A549 (cell line): ENCODE results near the gene TCP11L1. TPM values are rescaled to one million over a fixed set of nuclear protein-coding genes. Genes with fewer than 3 reads are reported as not detected.

Experiments used
- ATAC-seq, 2 experiments: fragments of 200-7000 bp in 1 of 2; fragments of >200 bp in 1 of 2; cut with Nextera tagmentation in 1 of 2; cut with Tn5 transposase in 1 of 2; 3 replicates each; pipeline versions ENCODE4 v1.8.0 to v1.9.1; 2018 to 2020; ENCODE audit warnings: mild to moderate bottlenecking in 1 of 2, moderate library complexity in 1 of 2
- CTCF ChIA-PET: fragments of 300-600 bp; sonication (Branson Sonifier 250); formaldehyde crosslinking; extraction: SDS; loops from one replicate; lab custom pipeline; 2021; ENCODE audit warnings: antibody characterized with exemption, inconsistent platforms; lab: Yijun Ruan, JAX
- POLR2A ChIA-PET: fragments of 350-600 bp; formaldehyde crosslinking; extraction: SDS; loops from one replicate; lab custom pipeline; 2021; ENCODE audit warnings: antibody characterized with exemption, inconsistent platforms; lab: Yijun Ruan, JAX
- DNase-seq, 2 experiments: peaks; one replicate each; pipeline versions ENCODE4 v3.0.0 to v3.0.0-alpha.2; 2011 to 2016; ENCODE audit warnings: low read depth in 1 of 2, low spot score in 1 of 2
- FAIRE-seq: peaks from 2 replicates; lab custom pipeline; 2011; peaks lifted over from hg19 to GRCh38; lab: Jason Lieb, UNC
- H3K27ac ChIP-seq, 2 experiments: fragments of >200 bp; sonication (Bioruptor Twin); formaldehyde crosslinking; 3 replicates each; pipeline ENCODE4 v1.5.1; 2016 to 2017
- H3K4me1 ChIP-seq: fragments of >200 bp; sonication (Bioruptor Twin); formaldehyde crosslinking; 3 replicates; pipeline ENCODE4 v1.6.1; 2016
- H3K4me2 ChIP-seq: fragments of >200 bp; sonication (Bioruptor Twin); formaldehyde crosslinking; 3 replicates; pipeline ENCODE4 v1.6.1; 2016
- H3K4me3 ChIP-seq: fragments of >200 bp; sonication (Bioruptor Twin); formaldehyde crosslinking; 3 replicates; pipeline ENCODE4 v1.5.1; 2016
- H3K9me3 ChIP-seq: fragments of >200 bp; sonication (Bioruptor Twin); formaldehyde crosslinking; 3 replicates; pipeline ENCODE4 v1.6.1; 2016
- CHD2 ChIP-seq: fragments of 150-350 bp; IDR thresholded peaks from 2 replicates; pipeline ENCODE4 v1.6.1; 2014; ENCODE audit warnings: low read length; ENCODE audit not compliant: partially characterized antibody
- EHF ChIP-seq: fragments of 250-450 bp; sonication (Bioruptor Pico); IDR thresholded peaks from 2 replicates; pipeline ENCODE4 v1.5.0; 2020; ENCODE audit warnings: mild to moderate bottlenecking
- EP300 ChIP-seq, 2 experiments: fragments of >200 bp; sonication (Bioruptor Twin); formaldehyde crosslinking; IDR thresholded peaks; 2 replicates in 1 of 2; 3 replicates in 1 of 2; pipeline ENCODE4 v1.6.1; 2016 to 2017
- ESRRA ChIP-seq: fragments of 150-350 bp; IDR thresholded peaks from 2 replicates; pipeline ENCODE4 v1.6.1; 2014; ENCODE audit warnings: mild to moderate bottlenecking, low read length, borderline replicate concordance
- FOSB ChIP-seq: fragments of 250-450 bp; sonication (Bioruptor Pico); IDR thresholded peaks from 2 replicates; pipeline ENCODE4 v1.5.0; 2020; ENCODE audit warnings: mild to moderate bottlenecking, moderate library complexity
- FOXS1 ChIP-seq: fragments of 250-450 bp; sonication (Bioruptor Pico); IDR thresholded peaks from 2 replicates; pipeline ENCODE4 v1.5.0; 2020; ENCODE audit warnings: mild to moderate bottlenecking, moderate library complexity
- HDAC2 ChIP-seq: fragments of 200-600 bp; sonication (generic); IDR thresholded peaks from 2 replicates; pipeline ENCODE4 v1.6.1; 2016
- HEYL ChIP-seq: fragments of 250-450 bp; sonication (Bioruptor Pico); IDR thresholded peaks from 2 replicates; pipeline ENCODE4 v1.8.0; 2021; ENCODE audit warnings: mild to moderate bottlenecking, moderate library complexity
- HOXA7 ChIP-seq: fragments of 250-450 bp; sonication (Bioruptor Pico); IDR thresholded peaks from 2 replicates; pipeline ENCODE4 v1.5.0; 2020; ENCODE audit warnings: mild to moderate bottlenecking, moderate library complexity
- HOXB5 ChIP-seq: fragments of 250-450 bp; sonication (Bioruptor Pico); IDR thresholded peaks from 2 replicates; pipeline ENCODE4 v1.5.0; 2020; ENCODE audit warnings: mild to moderate bottlenecking, moderate library complexity
- JUN ChIP-seq, 2 experiments: fragments of >200 bp; sonication (Bioruptor Twin); formaldehyde crosslinking; IDR thresholded peaks; 2 replicates in 1 of 2; 3 replicates in 1 of 2; pipeline ENCODE4 v1.6.1; 2016 to 2017
- MYC ChIP-seq: IDR thresholded peaks from 2 replicates; pipeline ENCODE4 v1.6.1; 2012; ENCODE audit warnings: mild to moderate bottlenecking, inconsistent platforms, low read length, improper control_type of control experiment, borderline replicate concordance
- NPAS2 ChIP-seq: fragments of 250-450 bp; sonication (Bioruptor Pico); IDR thresholded peaks from 2 replicates; pipeline ENCODE4 v1.8.0; 2022; ENCODE audit warnings: mild to moderate bottlenecking, moderate library complexity, borderline replicate concordance
- PHF8 ChIP-seq: fragments of 200-600 bp; sonication (generic); IDR thresholded peaks from 2 replicates; pipeline ENCODE4 v1.6.1; 2016; ENCODE audit warnings: low read depth, mild to moderate bottlenecking, antibody characterized with exemption, moderate library complexity, borderline replicate concordance
- POLR2A ChIP-seq: IDR thresholded peaks from 2 replicates; pipeline ENCODE4 v1.6.1; 2012; ENCODE audit warnings: mild to moderate bottlenecking, low read length
- POLR2AphosphoS2 ChIP-seq: conservative IDR thresholded peaks from 2 replicates; pipeline ENCODE4 v1.6.1; 2012; ENCODE audit warnings: low read length, improper control_type of control experiment, inconsistent platforms
- RFX5 ChIP-seq: fragments of 450-650 bp; IDR thresholded peaks from 2 replicates; pipeline ENCODE4 v1.7.1; 2014; ENCODE audit warnings: antibody characterized with exemption, mild to moderate bottlenecking, moderate library complexity
- RNF2 ChIP-seq: fragments of 200-600 bp; sonication (generic); IDR thresholded peaks from 2 replicates; pipeline ENCODE4 v1.6.1; 2016; ENCODE audit warnings: low read depth, mild to moderate bottlenecking, antibody characterized with exemption, moderate library complexity, borderline replicate concordance
- SMC3 ChIP-seq: fragments of >200 bp; sonication (Bioruptor Twin); formaldehyde crosslinking; IDR thresholded peaks from 3 replicates; pipeline ENCODE4 v1.6.1; 2018; ENCODE audit warnings: inconsistent platforms
- TFCP2L1 ChIP-seq: fragments of 250-450 bp; sonication (Bioruptor Pico); IDR thresholded peaks from 2 replicates; pipeline ENCODE4 v1.5.0; 2021; ENCODE audit warnings: mild to moderate bottlenecking
- TP53 ChIP-seq: fragments of 250-450 bp; sonication (Bioruptor Pico); IDR thresholded peaks from 2 replicates; pipeline ENCODE4 v1.5.0; 2021; ENCODE audit warnings: mild to moderate bottlenecking, moderate library complexity
- ZNF302 ChIP-seq: fragments of 250-450 bp; sonication (Bioruptor Pico); IDR thresholded peaks from 2 replicates; pipeline ENCODE4 v1.9.0; 2021; ENCODE audit warnings: inconsistent platforms, mild to moderate bottlenecking, moderate library complexity
- WGBS: methylation state at CpG from one replicate; pipeline ENCODE4 v1.1.6; 2017; ENCODE audit errors: missing lambda C conversion rate; 5-methylcytosine and 5-hydroxymethylcytosine counted together
- polyA plus RNA-seq, 4 experiments: library from polyadenylated mRNA; depleted of rRNA in 3 of 4; stranded (reverse); fragments of >200 nt; fragmentation: RNase III in 1 of 4; extraction: RNeasy Plus Mini Kit Qiagen cat#74134 plus additional on column Dnase treatment in 1 of 4; gene quantifications; 2 replicates in 3 of 4; 3 replicates in 1 of 4; pipeline ENCODE4 v1.2.3, GENCODE V29; 2011 to 2017
- TF ChIP-seq, protein P1 (sequence below): fragments of 450-650 bp; IDR thresholded peaks from 2 replicates; pipeline ENCODE4 v1.6.1; 2014; ENCODE audit warnings: antibody characterized with exemption
- TF ChIP-seq, protein P2 (sequence below): fragments of 200-600 bp; sonication (generic); IDR thresholded peaks from 2 replicates; pipeline ENCODE4 v1.6.1; 2016; ENCODE audit warnings: antibody characterized with exemption, mild to moderate bottlenecking, moderate library complexity
- TF ChIP-seq, protein P3 (sequence below): IDR thresholded peaks from 2 replicates; pipeline ENCODE4 v1.6.1; 2012; ENCODE audit warnings: low read depth, borderline replicate concordance
- TF ChIP-seq, protein P4 (sequence below): fragments of 250-450 bp; sonication (Bioruptor Pico); IDR thresholded peaks from 2 replicates; pipeline ENCODE4 v1.5.0; 2020; ENCODE audit warnings: low read depth, mild to moderate bottlenecking, moderate library complexity
- TF ChIP-seq, protein P5 (sequence below): IDR thresholded peaks from 2 replicates; pipeline ENCODE4 v1.6.1; 2012
- TF ChIP-seq, protein P6 (sequence below): fragments of >200 bp; sonication (Bioruptor Twin); formaldehyde crosslinking; IDR thresholded peaks from 3 replicates; pipeline ENCODE4 v1.6.1; 2016
- TF ChIP-seq, protein P7 (sequence below): fragments of 250-450 bp; sonication (Bioruptor Pico); IDR thresholded peaks from 2 replicates; pipeline ENCODE4 v1.5.0; 2021; ENCODE audit warnings: mild to moderate bottlenecking, moderate library complexity, borderline replicate concordance

TCP11L1 gene
- polyA plus RNA-seq, 2 of the 4 experiments (the other 2 are of a cell fraction), result 30.3 to 42.1 TPM

DNA sequence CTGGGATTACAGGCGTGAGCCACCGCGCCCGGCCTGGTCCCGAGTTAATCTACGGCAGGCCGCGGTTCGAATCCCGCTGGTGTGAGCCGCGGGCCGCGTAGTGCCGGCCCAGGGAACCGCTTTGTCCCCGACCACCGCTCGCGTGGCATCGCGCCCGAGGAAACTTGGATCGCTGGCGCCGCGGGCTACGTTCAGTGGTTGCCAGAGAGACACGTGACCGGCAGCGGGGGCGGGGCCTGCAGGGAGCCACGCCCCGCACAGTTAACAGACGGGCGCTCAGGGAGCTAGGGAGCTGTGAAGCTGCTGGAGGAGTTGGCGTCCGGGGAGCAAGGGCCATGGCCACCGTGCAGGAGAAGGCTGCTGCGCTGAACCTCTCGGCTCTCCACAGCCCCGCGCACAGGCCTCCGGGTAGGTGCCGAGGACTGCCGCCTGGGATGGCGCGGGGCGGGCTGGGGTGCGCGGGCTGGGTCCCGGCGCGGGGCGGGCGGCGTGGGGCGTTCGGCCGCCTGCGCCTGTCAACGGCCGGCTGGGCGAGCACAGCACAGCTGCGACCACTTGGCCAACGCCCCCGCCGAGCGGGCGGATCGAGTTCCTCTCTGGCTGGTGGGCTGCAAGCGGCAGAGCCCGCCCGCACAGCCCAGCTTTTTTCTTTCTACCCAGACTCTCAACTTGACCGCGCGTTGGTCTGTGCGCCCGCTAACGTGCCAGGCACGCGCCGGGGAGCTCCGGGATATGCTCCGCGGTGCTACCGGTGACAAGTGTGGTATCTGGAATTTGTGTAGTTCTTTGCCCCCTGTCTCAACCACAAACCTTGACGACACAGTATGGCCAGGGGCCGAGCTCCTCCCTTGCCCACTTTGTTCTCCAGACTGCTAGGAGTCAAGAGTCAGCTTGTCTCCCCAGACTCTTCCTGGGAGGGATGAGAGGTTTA, 23.5 kb upstream of the TCP11L1 start, which contains the start of gene DEPDC7:
Gene DEPDC7, plus strand, starts transcription at position 258 of the 931 bp plus-strand sequence. Its CDS starts 78 bp downstream, at position 336.
- Histone ChIP-seq H3K9me3 (no peaks in the 10 kb centered on the region), H3K27ac (peak within 1 kb of the TSS; percentile 76 to 90), H3K4me1 (peaks cover 38% of the 10 kb centered on the region), H3K4me2 (peak within 1 kb of the TSS; percentile 87), H3K4me3 (peak within 1 kb of the TSS; percentile 82)
- ChIA-PET POLR2A (interaction anchor here (0.6 to 2.6 kb wide), 12 partner anchors 9 to 140 kb away, joined by 3 to 32 read pairs (median 6); partner anchors contain the start of gene TCP11L1), CTCF (interaction anchor here (0.7 to 2.5 kb wide), 9 partner anchors 8 to 56 kb away, joined by 3 to 12 read pairs (median 4); no protein-coding TSS in a partner anchor)
- WGBS, result 1% methylated on average over 27 of the region's 89 CpGs
- DNase-seq, result peak; percentile 89 to 92
- ATAC-seq, result peak; percentile 94 to 95
- TF ChIP-seq TP53 (CRISPR knock-in tag) (no peak), SMC3 (no peak), POLR2A (peak; percentile 78), HDAC2 (no peak), POLR2AphosphoS2 (no peak), FOSB (CRISPR knock-in tag) (no peak), PHF8 (peak; percentile 68; the same call in 1 of the 2 replicates), EP300 (IDR thresholded peaks at IDR 0.05) (no peak), EHF (no peak), HEYL (no peak), JUN (IDR thresholded peaks at IDR 0.05) (peak in 1 of 2 experiments; percentile 38; a peak in 1 of 5 replicates), HOXA7 (CRISPR knock-in tag) (no peak), ESRRA (no peak), ZNF302 (CRISPR knock-in tag) (no peak), CHD2 (no peak), NPAS2 (CRISPR knock-in tag) (peak; percentile 36; the same call in 1 of the 2 replicates), RNF2 (peak; percentile 70; the same call in 1 of the 2 replicates), FOXS1 (CRISPR knock-in tag) (no peak), HOXB5 (CRISPR knock-in tag) (peak; percentile 55; the same call in 1 of the 2 replicates), TFCP2L1 (CRISPR knock-in tag) (0 out of 2 replicates have a peak, but pooled peaks have one; percentile 20), RFX5 (no peak), MYC (no peak)
- TF ChIP-seq, protein P1, sequence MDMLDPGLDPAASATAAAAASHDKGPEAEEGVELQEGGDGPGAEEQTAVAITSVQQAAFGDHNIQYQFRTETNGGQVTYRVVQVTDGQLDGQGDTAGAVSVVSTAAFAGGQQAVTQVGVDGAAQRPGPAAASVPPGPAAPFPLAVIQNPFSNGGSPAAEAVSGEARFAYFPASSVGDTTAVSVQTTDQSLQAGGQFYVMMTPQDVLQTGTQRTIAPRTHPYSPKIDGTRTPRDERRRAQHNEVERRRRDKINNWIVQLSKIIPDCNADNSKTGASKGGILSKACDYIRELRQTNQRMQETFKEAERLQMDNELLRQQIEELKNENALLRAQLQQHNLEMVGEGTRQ, result peak; percentile 93
- TF ChIP-seq, protein P2, sequence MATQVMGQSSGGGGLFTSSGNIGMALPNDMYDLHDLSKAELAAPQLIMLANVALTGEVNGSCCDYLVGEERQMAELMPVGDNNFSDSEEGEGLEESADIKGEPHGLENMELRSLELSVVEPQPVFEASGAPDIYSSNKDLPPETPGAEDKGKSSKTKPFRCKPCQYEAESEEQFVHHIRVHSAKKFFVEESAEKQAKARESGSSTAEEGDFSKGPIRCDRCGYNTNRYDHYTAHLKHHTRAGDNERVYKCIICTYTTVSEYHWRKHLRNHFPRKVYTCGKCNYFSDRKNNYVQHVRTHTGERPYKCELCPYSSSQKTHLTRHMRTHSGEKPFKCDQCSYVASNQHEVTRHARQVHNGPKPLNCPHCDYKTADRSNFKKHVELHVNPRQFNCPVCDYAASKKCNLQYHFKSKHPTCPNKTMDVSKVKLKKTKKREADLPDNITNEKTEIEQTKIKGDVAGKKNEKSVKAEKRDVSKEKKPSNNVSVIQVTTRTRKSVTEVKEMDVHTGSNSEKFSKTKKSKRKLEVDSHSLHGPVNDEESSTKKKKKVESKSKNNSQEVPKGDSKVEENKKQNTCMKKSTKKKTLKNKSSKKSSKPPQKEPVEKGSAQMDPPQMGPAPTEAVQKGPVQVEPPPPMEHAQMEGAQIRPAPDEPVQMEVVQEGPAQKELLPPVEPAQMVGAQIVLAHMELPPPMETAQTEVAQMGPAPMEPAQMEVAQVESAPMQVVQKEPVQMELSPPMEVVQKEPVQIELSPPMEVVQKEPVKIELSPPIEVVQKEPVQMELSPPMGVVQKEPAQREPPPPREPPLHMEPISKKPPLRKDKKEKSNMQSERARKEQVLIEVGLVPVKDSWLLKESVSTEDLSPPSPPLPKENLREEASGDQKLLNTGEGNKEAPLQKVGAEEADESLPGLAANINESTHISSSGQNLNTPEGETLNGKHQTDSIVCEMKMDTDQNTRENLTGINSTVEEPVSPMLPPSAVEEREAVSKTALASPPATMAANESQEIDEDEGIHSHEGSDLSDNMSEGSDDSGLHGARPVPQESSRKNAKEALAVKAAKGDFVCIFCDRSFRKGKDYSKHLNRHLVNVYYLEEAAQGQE, result no peak
- TF ChIP-seq, protein P3, sequence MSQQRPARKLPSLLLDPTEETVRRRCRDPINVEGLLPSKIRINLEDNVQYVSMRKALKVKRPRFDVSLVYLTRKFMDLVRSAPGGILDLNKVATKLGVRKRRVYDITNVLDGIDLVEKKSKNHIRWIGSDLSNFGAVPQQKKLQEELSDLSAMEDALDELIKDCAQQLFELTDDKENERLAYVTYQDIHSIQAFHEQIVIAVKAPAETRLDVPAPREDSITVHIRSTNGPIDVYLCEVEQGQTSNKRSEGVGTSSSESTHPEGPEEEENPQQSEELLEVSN, result peak; percentile 97
- TF ChIP-seq, protein P4, sequence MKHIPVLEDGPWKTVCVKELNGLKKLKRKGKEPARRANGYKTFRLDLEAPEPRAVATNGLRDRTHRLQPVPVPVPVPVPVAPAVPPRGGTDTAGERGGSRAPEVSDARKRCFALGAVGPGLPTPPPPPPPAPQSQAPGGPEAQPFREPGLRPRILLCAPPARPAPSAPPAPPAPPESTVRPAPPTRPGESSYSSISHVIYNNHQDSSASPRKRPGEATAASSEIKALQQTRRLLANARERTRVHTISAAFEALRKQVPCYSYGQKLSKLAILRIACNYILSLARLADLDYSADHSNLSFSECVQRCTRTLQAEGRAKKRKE (CRISPR knock-in tag), result peak; percentile 72; the same call in 1 of the 2 replicates
- TF ChIP-seq, protein P5, sequence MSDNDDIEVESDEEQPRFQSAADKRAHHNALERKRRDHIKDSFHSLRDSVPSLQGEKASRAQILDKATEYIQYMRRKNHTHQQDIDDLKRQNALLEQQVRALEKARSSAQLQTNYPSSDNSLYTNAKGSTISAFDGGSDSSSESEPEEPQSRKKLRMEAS, result peak; percentile 92
- TF ChIP-seq, protein P6, sequence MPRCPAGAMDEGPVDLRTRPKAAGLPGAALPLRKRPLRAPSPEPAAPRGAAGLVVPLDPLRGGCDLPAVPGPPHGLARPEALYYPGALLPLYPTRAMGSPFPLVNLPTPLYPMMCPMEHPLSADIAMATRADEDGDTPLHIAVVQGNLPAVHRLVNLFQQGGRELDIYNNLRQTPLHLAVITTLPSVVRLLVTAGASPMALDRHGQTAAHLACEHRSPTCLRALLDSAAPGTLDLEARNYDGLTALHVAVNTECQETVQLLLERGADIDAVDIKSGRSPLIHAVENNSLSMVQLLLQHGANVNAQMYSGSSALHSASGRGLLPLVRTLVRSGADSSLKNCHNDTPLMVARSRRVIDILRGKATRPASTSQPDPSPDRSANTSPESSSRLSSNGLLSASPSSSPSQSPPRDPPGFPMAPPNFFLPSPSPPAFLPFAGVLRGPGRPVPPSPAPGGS, result 0 out of 3 replicates have a peak, but pooled peaks have one; percentile 43
- TF ChIP-seq, protein P7, sequence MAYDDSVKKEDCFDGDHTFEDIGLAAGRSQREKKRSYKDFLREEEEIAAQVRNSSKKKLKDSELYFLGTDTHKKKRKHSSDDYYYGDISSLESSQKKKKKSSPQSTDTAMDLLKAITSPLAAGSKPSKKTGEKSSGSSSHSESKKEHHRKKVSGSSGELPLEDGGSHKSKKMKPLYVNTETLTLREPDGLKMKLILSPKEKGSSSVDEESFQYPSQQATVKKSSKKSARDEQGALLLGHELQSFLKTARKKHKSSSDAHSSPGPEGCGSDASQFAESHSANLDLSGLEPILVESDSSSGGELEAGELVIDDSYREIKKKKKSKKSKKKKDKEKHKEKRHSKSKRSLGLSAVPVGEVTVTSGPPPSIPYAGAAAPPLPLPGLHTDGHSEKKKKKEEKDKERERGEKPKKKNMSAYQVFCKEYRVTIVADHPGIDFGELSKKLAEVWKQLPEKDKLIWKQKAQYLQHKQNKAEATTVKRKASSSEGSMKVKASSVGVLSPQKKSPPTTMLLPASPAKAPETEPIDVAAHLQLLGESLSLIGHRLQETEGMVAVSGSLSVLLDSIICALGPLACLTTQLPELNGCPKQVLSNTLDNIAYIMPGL (CRISPR knock-in tag), result no peak
- FAIRE-seq, result no peak
